NCI-H345 (cell line): ENCODE measurements around the gene WASHC2A.
"Not testable (repeated sequence)": the region's sequence is repeated elsewhere in the genome, so short reads cannot be mapped to it uniquely, and the experiment has no call there.

Experiments used
- DNase-seq: peaks from one replicate; lab custom pipeline; 2025; lab: John Stamatoyannopoulos, UW

The WASHC2A gene

GRCh38 chr10:50157868-50158267 lies 90.1 kb downstream of the WASHC2A start:
- not testable (repeated sequence) for DNase-seq

GRCh38 chr10:50159856-50160255 lies 92.1 kb downstream of the WASHC2A start:
- not testable (repeated sequence) for DNase-seq

GRCh38 chr10:50165038-50165437 lies 97.3 kb downstream of the WASHC2A start:
- not testable (repeated sequence) for DNase-seq

GRCh38 chr10:50167833-50168232 lies 100.1 kb downstream of the WASHC2A start:
- DNase-seq = not testable (repeated sequence)

GRCh38 chr10:50169506-50169905 lies 101.8 kb downstream of the WASHC2A start:
- DNase-seq = not testable (repeated sequence)

GRCh38 chr10:50174788-50175525 lies 107.2 kb downstream of the WASHC2A start:
- not testable (repeated sequence) for DNase-seq
